Measurements from ENCODE around the gene MGLL. TPM values are rescaled to one million over a fixed set of nuclear protein-coding genes. Genes with fewer than 3 reads are reported as not detected.

Gene MGLL
- total and polyA plus RNA-seq, 4 donors = 9.4 to 277 (median 74.2) TPM

GRCh38 chr3:127859730-127860129, 37.4 kb upstream of the MGLL start:
- H3K27ac ChIP-seq (ENCODE audit: low read depth in 1 of 2, low read length in 2 of 2) = no peak overlapping the region
- H3K36me3 ChIP-seq (ENCODE audit: control insufficient read depth in 4 of 4, insufficient read depth in 3 of 4, low read depth in 1 of 4, low read length in 3 of 4) = no peaks in the 10 kb centered on the region
- 89% methylated on average over 6 of the region's 6 CpGs for WGBS
- H3K9me3 ChIP-seq (ENCODE audit: control insufficient read depth in 4 of 4, low read length in 3 of 4) = no peaks in the 10 kb centered on the region
- H3K9ac ChIP-seq (ENCODE audit: low read depth in 1 of 2, low read length in 2 of 2) = no peak overlapping the region
- TF ChIP-seq EGR1 (IDR thresholded peaks at IDR 0.05; ENCODE audit: low read depth in 2 of 2) (no peak), MAX (IDR thresholded peaks at IDR 0.05) (no peak), NR2F2 (IDR thresholded peaks at IDR 0.05) (no peak), TAF1 (conservative IDR thresholded peaks at IDR 0.05) (no peak)
- no peaks in the 10 kb centered on the region for H3K27me3 ChIP-seq (ENCODE audit: control insufficient read depth in 4 of 4, insufficient read depth in 4 of 4, low read length in 3 of 4)
- no peaks in the 10 kb centered on the region for H3K4me1 ChIP-seq (ENCODE audit: control insufficient read depth in 4 of 4, insufficient read depth in 4 of 4, low read length in 3 of 4)
- no peak for DNase-seq (ENCODE audit: low spot score)
- no peak overlapping the region for H3K4me3 ChIP-seq (ENCODE audit: low read depth in 1 of 3, low read length in 3 of 3)

DNA sequence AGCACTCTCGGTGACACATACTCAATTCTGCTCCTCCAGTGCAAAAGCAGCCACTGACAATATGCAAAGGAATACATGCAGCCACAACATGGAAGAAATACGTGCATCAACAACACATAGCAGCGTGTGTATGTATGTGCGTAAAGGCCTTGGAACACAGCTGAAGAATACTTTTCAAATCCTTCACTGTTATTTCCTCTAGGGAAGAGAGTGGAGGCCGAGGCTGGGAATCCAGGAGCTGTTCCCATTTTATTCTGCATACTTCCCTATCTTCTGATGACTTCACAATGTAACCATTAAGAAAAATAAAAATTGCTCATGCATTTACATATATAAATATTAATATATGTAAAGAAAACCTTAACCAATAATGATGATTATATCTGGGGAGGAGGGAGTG, 36.6 kb upstream of the MGLL start:
- Histone ChIP-seq H3K4me3 (ENCODE audit: low read depth in 1 of 3, low read length in 3 of 3) (no peak overlapping the region), H3K27ac (ENCODE audit: low read depth in 1 of 2, low read length in 2 of 2) (no peak overlapping the region), H3K36me3 (ENCODE audit: control insufficient read depth in 4 of 4, insufficient read depth in 3 of 4, low read depth in 1 of 4, low read length in 3 of 4) (no peaks in the 10 kb centered on the region), H3K9ac (ENCODE audit: low read depth in 1 of 2, low read length in 2 of 2) (no peak overlapping the region), H3K4me1 (ENCODE audit: control insufficient read depth in 4 of 4, insufficient read depth in 4 of 4, low read length in 3 of 4) (no peaks in the 10 kb centered on the region), H3K9me3 (ENCODE audit: control insufficient read depth in 4 of 4, low read length in 3 of 4) (no peaks in the 10 kb centered on the region), H3K27me3 (ENCODE audit: control insufficient read depth in 4 of 4, insufficient read depth in 4 of 4, low read length in 3 of 4) (no peaks in the 10 kb centered on the region)
- DNase-seq (ENCODE audit: low spot score) = no peak
- TF ChIP-seq EGR1 (IDR thresholded peaks at IDR 0.05; ENCODE audit: low read depth in 2 of 2) (no peak), RXRA (IDR thresholded peaks at IDR 0.05) (no peak), JUND (IDR thresholded peaks at IDR 0.05) (no peak), HNF4G (IDR thresholded peaks at IDR 0.05) (no peak), REST (IDR thresholded peaks at IDR 0.05) (no peak), MAX (IDR thresholded peaks at IDR 0.05) (no peak), TAF1 (conservative IDR thresholded peaks at IDR 0.05) (no peak), ZBTB33 (IDR thresholded peaks at IDR 0.05) (no peak), YY1 (IDR thresholded peaks at IDR 0.05) (no peak), HNF4A (conservative IDR thresholded peaks at IDR 0.05) (no peak), FOXA1 (IDR thresholded peaks at IDR 0.05) (no peak), NR2F2 (IDR thresholded peaks at IDR 0.05) (no peak), SP1 (IDR thresholded peaks at IDR 0.05) (no peak), RAD21 (IDR thresholded peaks at IDR 0.05) (no peak)
- TF ChIP-seq, protein P1, sequence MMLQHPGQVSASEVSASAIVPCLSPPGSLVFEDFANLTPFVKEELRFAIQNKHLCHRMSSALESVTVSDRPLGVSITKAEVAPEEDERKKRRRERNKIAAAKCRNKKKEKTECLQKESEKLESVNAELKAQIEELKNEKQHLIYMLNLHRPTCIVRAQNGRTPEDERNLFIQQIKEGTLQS (IDR thresholded peaks at IDR 0.05) = no peak
- TF ChIP-seq, protein P2, sequence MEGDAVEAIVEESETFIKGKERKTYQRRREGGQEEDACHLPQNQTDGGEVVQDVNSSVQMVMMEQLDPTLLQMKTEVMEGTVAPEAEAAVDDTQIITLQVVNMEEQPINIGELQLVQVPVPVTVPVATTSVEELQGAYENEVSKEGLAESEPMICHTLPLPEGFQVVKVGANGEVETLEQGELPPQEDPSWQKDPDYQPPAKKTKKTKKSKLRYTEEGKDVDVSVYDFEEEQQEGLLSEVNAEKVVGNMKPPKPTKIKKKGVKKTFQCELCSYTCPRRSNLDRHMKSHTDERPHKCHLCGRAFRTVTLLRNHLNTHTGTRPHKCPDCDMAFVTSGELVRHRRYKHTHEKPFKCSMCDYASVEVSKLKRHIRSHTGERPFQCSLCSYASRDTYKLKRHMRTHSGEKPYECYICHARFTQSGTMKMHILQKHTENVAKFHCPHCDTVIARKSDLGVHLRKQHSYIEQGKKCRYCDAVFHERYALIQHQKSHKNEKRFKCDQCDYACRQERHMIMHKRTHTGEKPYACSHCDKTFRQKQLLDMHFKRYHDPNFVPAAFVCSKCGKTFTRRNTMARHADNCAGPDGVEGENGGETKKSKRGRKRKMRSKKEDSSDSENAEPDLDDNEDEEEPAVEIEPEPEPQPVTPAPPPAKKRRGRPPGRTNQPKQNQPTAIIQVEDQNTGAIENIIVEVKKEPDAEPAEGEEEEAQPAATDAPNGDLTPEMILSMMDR (IDR thresholded peaks at IDR 0.05; ENCODE audit: low read depth, low read length, missing input control) = no peak
- WGBS = 84% methylated on average over 5 of the region's 5 CpGs
